HG03025 (cell line): ENCODE measurements around the gene ARRDC1.
A peak's percentile ranks its signal among the peaks of the same experiment; 100 is the strongest.
"Not testable (repeated sequence)": the region's sequence is repeated elsewhere in the genome, so short reads cannot be mapped to it uniquely, and the experiment has no call there.

Experiments
- ATAC-seq: cut with Tn5 transposase; IDR thresholded peaks from one replicate; pipeline ENCODE4 v1.9.1; 2021; ENCODE audit warnings: mild to moderate bottlenecking, moderate library complexity; ENCODE audit not compliant: unreplicated experiment, low FRiP score

Gene ARRDC1

DNA sequence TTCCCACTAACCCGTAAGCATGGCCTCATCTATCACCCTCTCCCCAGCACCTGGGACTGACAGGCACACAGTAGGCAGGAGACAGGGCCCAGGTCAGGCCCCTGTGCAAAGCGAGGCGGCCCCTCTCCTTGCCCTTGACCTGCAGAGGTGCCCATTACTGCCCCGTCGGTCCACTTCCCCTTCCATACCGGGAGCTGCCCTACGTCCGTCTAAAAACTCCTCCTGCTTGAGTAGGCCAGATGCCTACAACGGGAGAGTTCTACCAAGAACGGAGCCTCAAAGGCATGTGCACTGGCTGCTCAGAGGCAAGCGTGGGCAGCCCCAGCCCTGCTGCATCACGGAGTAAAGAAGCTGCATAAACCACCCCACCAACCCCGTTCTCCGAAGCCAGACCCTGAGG lies 22.1 kb upstream of the ARRDC1 start:
- no peak for ATAC-seq

DNA sequence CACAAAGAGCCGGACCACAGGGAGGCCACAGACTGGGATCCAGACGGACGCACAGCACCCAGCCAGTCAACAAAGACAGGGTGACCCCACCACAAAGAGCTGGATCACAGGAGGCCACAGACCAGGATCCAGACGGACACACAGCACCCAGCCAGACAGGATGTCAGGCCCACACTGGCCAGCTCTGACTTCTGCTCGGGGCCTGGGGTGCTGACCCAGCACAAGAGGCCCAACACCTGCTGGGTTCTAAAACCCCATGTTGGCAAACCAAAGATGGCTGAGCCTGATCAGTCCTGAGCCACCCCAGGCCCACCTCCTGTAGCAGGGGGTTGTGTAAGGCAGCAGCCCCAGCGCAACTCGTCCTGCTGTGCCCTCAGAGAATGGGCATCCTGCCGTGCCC lies 21.5 kb upstream of the ARRDC1 start:
- no peak for ATAC-seq

GRCh38 chr9:137586854-137587253 lies 18.6 kb upstream of the ARRDC1 start:
- no peak for ATAC-seq

DNA sequence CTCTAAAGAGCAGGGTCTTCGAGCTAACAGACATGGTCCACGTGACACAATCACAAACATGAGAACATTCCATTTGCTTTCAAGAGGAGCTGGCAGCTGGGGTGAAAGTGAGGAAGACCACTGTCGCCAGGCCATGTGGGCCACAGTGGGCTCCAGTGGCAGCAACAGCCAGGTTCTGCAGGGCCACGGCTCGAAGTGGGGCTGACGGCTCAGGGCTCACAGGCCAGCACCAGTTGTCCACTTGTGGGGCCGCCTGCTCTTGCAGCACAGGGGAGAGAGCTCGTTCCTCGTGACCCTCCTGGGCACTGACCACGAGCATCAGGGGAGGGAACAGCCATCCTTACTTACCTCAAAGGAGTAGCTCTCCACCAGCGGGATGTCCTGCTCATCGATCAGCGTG lies 17.2 kb upstream of the ARRDC1 start:
- no peak for ATAC-seq

DNA sequence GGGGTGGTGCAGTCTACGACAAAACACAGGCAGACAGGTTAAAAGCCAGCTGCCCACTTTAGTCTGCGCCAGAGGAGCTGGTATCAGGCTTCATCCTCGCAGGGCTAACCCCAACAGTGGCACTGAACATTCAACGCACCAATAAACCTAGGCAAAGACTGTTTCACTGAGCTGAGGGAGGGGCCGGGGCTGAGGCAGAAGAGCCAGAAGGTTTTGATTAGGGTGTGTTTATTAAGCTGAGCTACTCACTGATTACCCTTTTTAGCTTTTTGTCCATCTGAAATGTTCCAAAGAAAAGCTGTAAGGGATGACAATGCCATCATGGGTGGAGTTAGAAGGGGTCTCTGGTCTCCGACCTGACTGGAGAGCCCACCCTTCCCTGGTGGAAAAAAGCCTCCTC lies 16.6 kb upstream of the ARRDC1 start:
- no peak for ATAC-seq

DNA sequence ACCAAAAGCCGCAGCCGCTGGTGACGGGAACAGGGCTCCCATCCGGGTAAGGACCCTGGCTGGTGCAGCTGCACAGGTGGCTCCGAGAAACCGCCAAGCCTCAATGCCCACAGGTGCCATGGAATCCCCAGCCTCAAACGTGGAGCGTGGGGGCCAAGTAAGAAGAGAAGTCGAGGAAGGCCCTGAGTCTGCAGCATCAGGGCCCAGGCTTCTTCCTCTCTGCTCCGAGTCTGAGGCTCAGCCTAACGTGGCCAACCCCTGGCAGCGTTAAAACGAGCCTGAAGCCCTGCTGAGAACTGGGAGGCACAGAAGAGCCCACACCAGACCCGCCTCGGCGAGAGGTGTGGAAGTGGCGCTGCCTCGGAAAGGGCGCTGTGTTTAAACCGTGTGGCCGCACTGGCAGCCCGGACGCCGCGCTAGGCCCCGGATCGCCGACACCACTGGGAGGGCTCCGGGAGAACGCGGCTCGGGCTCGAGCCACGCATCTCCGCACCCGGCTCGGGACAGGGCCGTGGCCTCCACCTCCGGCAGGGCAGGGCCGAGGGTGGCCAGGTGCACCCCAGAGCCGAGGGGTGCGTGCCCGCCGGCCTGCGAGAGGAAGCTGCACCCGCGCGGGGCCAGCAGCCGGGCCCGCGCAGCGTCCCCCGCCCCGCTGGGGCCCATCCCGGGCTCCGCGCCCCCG lies 15.9 kb upstream of the ARRDC1 start:
- ATAC-seq = peak; percentile 18

DNA sequence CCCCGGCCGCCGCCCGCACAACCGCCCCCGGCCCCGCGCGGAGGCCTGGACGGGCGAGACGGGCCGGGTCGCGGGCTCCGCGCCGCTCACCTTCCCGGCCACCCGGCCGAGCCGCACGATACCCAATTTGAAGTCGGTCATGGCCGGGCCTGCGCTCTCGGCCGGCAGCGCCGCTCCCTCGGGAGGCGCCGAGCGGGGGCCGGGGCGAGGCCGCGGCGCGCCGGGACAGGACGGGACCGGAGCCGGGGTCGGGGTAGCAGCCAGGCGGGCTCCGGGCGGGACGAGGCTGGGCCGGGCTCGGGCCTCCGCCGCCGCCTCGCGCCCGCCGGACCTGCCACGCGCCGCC lies 15.4 kb upstream of the ARRDC1 start:
- no peak for ATAC-seq

GRCh38 chr9:137590469-137591383 lies 14.8 kb upstream of the ARRDC1 start, which contains the start of gene ZMYND19:
Gene ZMYND19 (minus strand): TSS chr9:137590512. CDS start chr9:137590263, 249 bp downstream.
- peak; percentile 76 for ATAC-seq

- ATAC-seq = no peak
Measured at GRCh38 chr9:137592767-137593166, 12.7 kb upstream of the ARRDC1 start.

GRCh38 chr9:137593176-137593575 lies 12.3 kb upstream of the ARRDC1 start:
- ATAC-seq = no peak

- not testable (repeated sequence) for ATAC-seq
Measured at GRCh38 chr9:137596577-137596976, 8.9 kb upstream of the ARRDC1 start.

DNA sequence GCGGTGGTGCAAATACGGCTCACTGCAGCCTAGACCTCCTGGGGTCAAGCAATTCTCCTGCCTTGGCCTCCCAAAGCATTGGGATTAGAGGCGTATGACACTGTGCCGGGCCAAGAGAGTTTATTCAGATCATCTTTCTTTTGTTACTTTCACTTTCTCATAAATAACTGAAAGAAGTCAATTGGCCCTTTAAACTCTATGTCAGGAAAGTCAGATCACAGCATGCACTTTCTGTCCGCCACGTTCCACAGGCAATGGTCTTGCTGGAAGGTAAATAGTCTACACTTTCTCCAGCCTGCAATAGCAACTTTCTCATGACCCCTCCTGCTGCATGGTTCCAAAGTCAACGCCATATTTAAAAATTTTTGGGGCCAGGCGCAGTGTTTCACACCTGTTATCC lies 6.5 kb upstream of the ARRDC1 start:
- ATAC-seq = no peak

- no peak for ATAC-seq
Measured at GRCh38 chr9:137602661-137603060, 2.8 kb upstream of the ARRDC1 start.

DNA sequence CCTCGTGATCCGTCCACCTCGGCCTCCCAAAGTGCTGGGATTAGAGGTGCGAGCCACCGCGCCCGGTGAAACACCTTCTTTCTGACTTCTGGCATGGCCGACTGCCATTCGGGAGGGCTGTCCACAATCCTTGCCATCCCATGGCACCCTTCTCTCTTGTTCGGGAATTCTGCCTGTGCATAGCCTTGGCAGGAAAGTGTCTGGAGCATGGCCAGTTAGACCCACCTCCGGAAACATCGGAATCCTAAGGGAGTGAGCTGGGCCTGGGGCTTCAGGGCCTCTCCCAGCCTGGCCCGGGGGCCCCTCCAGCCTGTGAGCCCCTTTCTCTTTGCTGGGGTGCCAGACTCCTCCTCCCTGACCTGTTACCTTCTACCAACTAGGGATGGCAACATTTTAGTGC lies 1.6 kb upstream of the ARRDC1 start:
- ATAC-seq = no peak

- no peak for ATAC-seq
Measured at GRCh38 chr9:137604345-137605086, 970 bp upstream of the ARRDC1 start.

DNA sequence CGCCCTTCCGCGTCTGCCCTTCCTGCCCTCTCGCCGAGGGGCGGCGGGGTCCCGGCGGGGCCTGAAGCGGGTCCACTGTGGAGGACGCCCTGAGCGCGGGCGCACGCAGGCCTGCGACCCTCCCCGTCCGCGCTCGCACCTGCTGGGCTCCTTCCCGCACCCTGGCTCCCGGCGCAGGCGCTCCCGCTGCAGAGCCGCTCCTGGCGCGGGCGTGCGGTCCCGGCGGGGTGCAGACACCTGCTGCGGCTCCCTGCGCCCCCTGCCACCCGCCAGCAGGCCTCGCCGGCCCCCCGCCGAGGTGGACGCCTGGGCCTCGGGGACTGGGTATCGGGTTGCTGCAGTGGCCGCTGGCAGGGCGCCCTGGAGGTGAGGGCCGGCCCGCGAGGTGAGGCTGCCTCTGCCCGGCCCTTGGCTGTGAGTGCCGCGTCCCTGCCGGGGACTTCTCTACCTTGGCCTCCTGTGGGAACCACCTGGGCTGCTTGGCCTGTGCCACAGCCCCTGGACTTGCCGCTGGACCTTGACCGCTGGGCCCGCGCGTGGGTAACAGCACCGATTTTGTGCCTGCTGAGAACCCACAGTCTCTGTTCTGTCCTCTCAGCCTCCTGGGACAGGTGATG lies 627 bp downstream of the ARRDC1 start:
- ATAC-seq = peak; percentile 24

- no peak for ATAC-seq
Measured at GRCh38 chr9:137606734-137607138, 1.2 kb downstream of the ARRDC1 start.

DNA sequence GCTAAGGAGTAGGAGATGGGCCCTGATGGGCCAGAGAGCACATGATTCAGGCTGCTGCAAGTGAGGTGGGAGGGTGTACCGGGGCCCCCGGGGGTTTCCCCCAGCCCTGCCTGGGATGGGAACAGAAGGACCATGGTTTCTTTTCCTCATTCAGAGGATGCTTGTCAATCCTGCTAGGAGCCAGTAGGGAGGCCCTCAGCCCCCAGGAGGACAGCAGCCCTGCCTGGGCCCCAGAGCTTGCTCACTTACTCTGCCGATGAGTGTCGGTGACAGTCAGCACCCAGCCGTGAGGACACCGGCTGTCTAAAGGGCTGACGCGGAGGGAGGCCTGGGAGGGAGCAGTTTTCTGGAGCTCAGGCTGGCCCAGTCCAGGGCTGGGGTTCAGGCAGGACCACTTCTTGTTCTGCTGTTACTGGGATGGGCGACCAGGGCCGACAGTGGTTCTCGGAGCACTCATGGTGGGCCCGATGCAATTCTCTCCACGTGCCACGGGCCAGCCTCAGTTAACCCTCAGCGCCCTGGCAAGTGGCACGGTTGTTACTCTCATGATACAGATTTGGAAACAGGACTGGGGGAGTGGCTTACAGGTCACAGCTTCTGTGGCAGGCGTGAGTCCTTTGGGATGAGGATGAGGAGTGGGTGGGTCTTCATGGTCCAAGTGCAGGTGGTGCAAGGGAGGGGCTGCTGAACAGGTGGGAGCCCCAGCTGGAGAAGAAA lies 1.8 kb downstream of the ARRDC1 start:
- ATAC-seq = no peak

DNA sequence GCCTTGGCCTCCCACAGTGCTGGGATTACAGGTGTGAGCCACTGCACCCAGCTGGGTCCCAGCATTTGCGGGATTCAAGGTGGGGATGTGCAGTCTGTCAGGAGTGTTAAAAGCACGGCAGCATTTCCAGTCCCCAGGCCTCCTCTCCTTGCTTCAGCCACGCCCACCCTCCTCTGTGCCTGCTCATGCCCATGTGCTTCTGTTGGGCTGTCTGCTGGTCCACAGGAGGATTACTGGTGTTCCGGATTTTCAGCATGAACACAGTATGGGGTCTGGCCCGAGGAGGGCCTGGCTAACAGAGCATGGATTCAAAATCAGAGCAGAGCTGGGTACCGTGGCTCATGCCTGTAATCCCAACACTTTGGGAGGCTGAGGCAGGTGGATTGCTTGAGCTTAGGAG lies 5.5 kb downstream of the ARRDC1 start:
- no peak for ATAC-seq
